Gastrocnemius medialis (tissue), 4 donors: Measurements from ENCODE around the gene PLEKHA4. TPM values are rescaled to one million over a fixed set of nuclear protein-coding genes. Genes with fewer than 3 reads are reported as not detected.
A peak's percentile ranks its signal among the peaks of the same experiment; 100 is the strongest.

Experiments
- ATAC-seq, 2 donors: fragments of 150-250 bp; one replicate each; pipeline ENCODE4 v1.9.1; 2016
- DNase-seq, 2 donors: peaks; one replicate each; pipeline ENCODE4 v3.0.0-alpha.2; 2019
- H3K27ac ChIP-seq, 4 donors: fragments of 200-600 bp; sonication (generic); 1 replicate in 1 of 4; 2 replicates in 3 of 4; pipeline ENCODE4 v1.5.1; 2016 to 2018; ENCODE audit warnings: mild to moderate bottlenecking in 2 of 4, moderate library complexity in 1 of 4
- H3K27me3 ChIP-seq, 3 donors: fragments of 200-600 bp; sonication (generic) in 2 of 3; 1 replicate in 1 of 3; 2 replicates in 2 of 3; pipeline versions ENCODE4 v1.5.1 to v1.6.0; 2016 to 2019; ENCODE audit warnings: mild to moderate bottlenecking in 1 of 3, moderate library complexity in 1 of 3
- H3K36me3 ChIP-seq, 2 donors: fragments of 200-600 bp; sonication (generic) in 1 of 2; one replicate each; pipeline ENCODE4 v1.5.1; 2017 to 2018
- H3K4me1 ChIP-seq, 2 donors: fragments of 200-600 bp; sonication (generic) in 1 of 2; one replicate each; pipeline ENCODE4 v1.5.1; 2016 to 2017; ENCODE audit warnings: mild to moderate bottlenecking in 2 of 2
- H3K4me3 ChIP-seq, 4 donors: fragments of 200-600 bp; sonication (generic) in 3 of 4; 1 replicate in 1 of 4; 2 replicates in 3 of 4; pipeline ENCODE4 v1.5.1; 2016 to 2019; ENCODE audit warnings: mild to moderate bottlenecking in 2 of 4
- H3K9me3 ChIP-seq, 3 donors: fragments of 200-600 bp; sonication (generic) in 2 of 3; 1 replicate in 1 of 3; 2 replicates in 2 of 3; pipeline ENCODE4 v1.5.1; 2016 to 2019
- POLR2A ChIP-seq, 2 donors: fragments of 450-650 bp; IDR thresholded peaks; one replicate each; pipeline ENCODE4 v1.6.1; 2017; ENCODE audit warnings: antibody characterized with exemption in 2 of 2, mild to moderate bottlenecking in 2 of 2, moderate library complexity in 2 of 2
- in situ Hi-C, 4 donors: fragments of 200-750 bp; cut with MboI; loops; one replicate each; pipeline versions ENCODE4 v1.15.0 to v1.8.0; 2017; ENCODE audit warnings: low sequenced_read_pairs in 4 of 4
- intact Hi-C: fragments of 100-400 bp; cut with DNase I; formaldehyde crosslinking; loops from one replicate; pipeline ENCODE4 v1.15.1; 2023; ENCODE audit warnings: low total_unique reads
- total RNA-seq, 4 donors: library from RNA; depleted of rRNA; stranded (reverse); fragments of >200 nt; gene quantifications; one replicate each; pipeline versions ENCODE4 v1.1.0 to v1.2.3, GENCODE V29; 2016
- TF ChIP-seq, protein P1 (sequence below), 5 experiments: fragments of 450-650 bp in 3 of 5; fragments of 200-600 bp in 2 of 5; sonication (generic) in 2 of 5; IDR thresholded peaks in 4 of 5; conservative IDR thresholded peaks in 1 of 5; 1 replicate in 4 of 5; 2 replicates in 1 of 5; pipeline ENCODE4 v1.5.1; 2016 to 2019; ENCODE audit warnings: antibody characterized with exemption in 5 of 5, mild to moderate bottlenecking in 3 of 5, moderate library complexity in 3 of 5

The PLEKHA4 gene
- total RNA-seq, 4 donors from 2014 or later, result 3.4 to 9.7 (median 6.3) TPM

- intact Hi-C loops, result loop anchor here (5.0 kb wide), 2 partner anchors 171 to 256 kb away; partner anchors contain the start of gene FTL
- ATAC-seq, result no peak
- H3K4me3 ChIP-seq, result no peak overlapping the region
- peak overlapping the region; percentile 83 to 90 (median 86) for H3K27ac ChIP-seq
- H3K36me3 ChIP-seq, result no peaks in the 10 kb centered on the region
- H3K4me1 ChIP-seq, result peaks cover 0 to 4% of the 10 kb centered on the region in 2 donors
- DNase-seq, result no peak
- in situ Hi-C loops, result no loop called here
- no peaks in the 10 kb centered on the region for H3K9me3 ChIP-seq
- TF ChIP-seq POLR2A (IDR thresholded peaks at IDR 0.05), result no peak
- TF ChIP-seq, protein P1, sequence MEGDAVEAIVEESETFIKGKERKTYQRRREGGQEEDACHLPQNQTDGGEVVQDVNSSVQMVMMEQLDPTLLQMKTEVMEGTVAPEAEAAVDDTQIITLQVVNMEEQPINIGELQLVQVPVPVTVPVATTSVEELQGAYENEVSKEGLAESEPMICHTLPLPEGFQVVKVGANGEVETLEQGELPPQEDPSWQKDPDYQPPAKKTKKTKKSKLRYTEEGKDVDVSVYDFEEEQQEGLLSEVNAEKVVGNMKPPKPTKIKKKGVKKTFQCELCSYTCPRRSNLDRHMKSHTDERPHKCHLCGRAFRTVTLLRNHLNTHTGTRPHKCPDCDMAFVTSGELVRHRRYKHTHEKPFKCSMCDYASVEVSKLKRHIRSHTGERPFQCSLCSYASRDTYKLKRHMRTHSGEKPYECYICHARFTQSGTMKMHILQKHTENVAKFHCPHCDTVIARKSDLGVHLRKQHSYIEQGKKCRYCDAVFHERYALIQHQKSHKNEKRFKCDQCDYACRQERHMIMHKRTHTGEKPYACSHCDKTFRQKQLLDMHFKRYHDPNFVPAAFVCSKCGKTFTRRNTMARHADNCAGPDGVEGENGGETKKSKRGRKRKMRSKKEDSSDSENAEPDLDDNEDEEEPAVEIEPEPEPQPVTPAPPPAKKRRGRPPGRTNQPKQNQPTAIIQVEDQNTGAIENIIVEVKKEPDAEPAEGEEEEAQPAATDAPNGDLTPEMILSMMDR (IDR thresholded peaks at IDR 0.05 in 4 of 5, conservative IDR thresholded peaks at IDR 0.05 in 1 of 5), result no peak
- H3K27me3 ChIP-seq, result no peaks in the 10 kb centered on the region
Observed at GRCh38 chr19:48796298-48797083, 71.9 kb downstream of the PLEKHA4 start.

DNA sequence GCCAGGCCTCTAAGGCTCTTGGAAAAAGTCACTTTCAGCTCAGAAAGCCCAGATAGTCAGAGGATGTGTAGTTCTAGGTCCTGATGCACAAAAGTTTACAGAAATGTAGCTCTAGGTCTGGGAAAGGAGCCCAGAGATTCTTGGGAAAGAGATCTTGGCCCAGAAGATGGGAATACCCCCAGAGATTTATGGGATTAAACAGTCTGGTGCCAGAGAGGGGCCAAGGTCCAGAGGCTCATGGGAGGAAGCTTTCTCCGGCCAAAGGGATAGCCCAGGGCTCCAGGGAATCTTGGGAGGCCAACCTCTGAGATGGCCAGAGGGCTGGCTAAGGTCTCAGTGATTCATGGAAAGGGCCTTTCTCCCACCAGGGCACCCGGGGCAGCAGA is 72.7 kb downstream of the PLEKHA4 start:
- H3K27me3 ChIP-seq, result no peaks in the 10 kb centered on the region
- intact Hi-C loops, result loop anchor here (1.0 to 5.0 kb wide), 4 partner anchors 15 to 257 kb away; partner anchors contain the start of genes BCAT2 and FTL
- TF ChIP-seq, protein P1 (IDR thresholded peaks at IDR 0.05 in 4 of 5, conservative IDR thresholded peaks at IDR 0.05 in 1 of 5), result no peak
- TF ChIP-seq POLR2A (IDR thresholded peaks at IDR 0.05), result no peak
- DNase-seq, result peak in 1 of 2 donors; percentile 55
- H3K27ac ChIP-seq, result peak overlapping the region; percentile 83 to 90 (median 86)
- peaks cover 0 to 4% of the 10 kb centered on the region in 2 donors for H3K4me1 ChIP-seq
- peak; percentile 31 to 33 for ATAC-seq
- H3K36me3 ChIP-seq, result no peaks in the 10 kb centered on the region
- in situ Hi-C loops, result no loop called here
- no peaks in the 10 kb centered on the region for H3K9me3 ChIP-seq
- no peak overlapping the region for H3K4me3 ChIP-seq

DNA sequence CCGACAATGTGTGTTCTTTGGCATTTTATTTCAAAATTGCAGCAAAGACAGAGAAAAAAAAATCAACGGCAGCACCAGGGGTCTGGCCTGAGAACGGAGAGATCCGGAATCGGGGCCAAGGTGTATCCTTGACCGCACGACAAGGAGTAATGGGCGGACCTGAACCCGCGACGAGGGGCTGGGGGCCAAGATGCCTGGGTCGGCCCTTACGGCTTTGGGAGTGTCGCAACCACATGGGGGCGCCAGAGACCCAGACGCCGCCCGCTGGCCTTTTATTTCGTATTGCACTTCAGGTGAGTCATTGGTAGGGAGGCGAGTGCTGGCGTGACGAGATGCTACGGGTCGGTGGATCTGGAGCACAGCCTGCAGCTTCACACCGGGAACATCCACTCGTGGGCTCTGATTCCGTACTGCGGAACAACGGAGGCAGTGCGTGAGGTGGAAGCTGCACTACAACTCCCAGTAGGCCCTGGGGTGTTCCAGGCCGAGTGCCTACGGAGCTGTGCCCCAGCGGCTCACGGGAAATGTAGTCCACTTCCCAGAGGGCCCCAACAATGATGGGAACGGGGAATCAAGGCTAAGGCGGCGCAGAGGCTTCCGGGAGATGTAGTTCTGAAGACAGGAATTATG is 73.2 kb downstream of the PLEKHA4 start:
- no peak for TF ChIP-seq POLR2A (IDR thresholded peaks at IDR 0.05)
- TF ChIP-seq, protein P1 (IDR thresholded peaks at IDR 0.05 in 4 of 5, conservative IDR thresholded peaks at IDR 0.05 in 1 of 5), result peak; percentile 98 to 99 (median 99)
- Histone ChIP-seq H3K27ac (peak overlapping the region; percentile 83 to 90 (median 86)), H3K4me1 (peaks cover 0 to 4% of the 10 kb centered on the region in 2 donors), H3K36me3 (no peaks in the 10 kb centered on the region), H3K27me3 (no peaks in the 10 kb centered on the region), H3K9me3 (no peaks in the 10 kb centered on the region), H3K4me3 (peak overlapping the region; percentile 46 to 56 (median 51))
- ATAC-seq (peak; percentile 97 to 98), DNase-seq (peak; percentile 90 to 93)
- in situ Hi-C loops, result no loop called here
- intact Hi-C loops, result loop anchor here (1.0 to 5.0 kb wide), 4 partner anchors 16 to 257 kb away; partner anchors contain the start of genes BCAT2 and FTL

DNA sequence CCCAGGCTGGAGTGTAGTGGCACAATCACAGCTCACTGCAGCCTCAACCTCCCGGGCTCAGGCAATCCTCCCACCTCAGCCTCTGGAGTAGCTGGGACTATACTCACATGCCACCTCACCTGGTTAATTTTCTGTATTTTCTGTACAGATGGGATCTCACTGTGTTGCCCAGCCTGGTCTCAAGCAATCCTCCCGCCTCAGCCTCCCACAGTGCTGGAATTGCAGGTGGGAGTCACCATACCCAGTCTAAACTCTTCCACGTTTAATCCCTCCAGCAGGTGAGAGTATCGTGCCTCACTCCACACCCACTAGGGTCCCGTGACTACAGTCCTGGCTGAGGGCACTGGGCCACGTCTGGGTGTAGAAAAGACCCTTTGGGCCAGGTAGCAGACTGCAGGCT is 74.1 kb downstream of the PLEKHA4 start:
- Histone ChIP-seq H3K36me3 (no peaks in the 10 kb centered on the region), H3K4me3 (no peak overlapping the region), H3K4me1 (peaks cover 0 to 4% of the 10 kb centered on the region in 2 donors), H3K27me3 (no peaks in the 10 kb centered on the region), H3K27ac (peak overlapping the region; percentile 83 to 90 (median 86)), H3K9me3 (no peaks in the 10 kb centered on the region)
- ATAC-seq, result no peak
- TF ChIP-seq, protein P1 (IDR thresholded peaks at IDR 0.05 in 4 of 5, conservative IDR thresholded peaks at IDR 0.05 in 1 of 5), result no peak
- no peak for TF ChIP-seq POLR2A (IDR thresholded peaks at IDR 0.05)
- intact Hi-C loops, result loop anchor here (2.0 kb wide), 1 partner anchor 17 kb away; the partner anchor contains the start of gene BCAT2
- in situ Hi-C loops, result loop anchor here (5.0 kb wide), 2 partner anchors 38 to 48 kb away; no protein-coding TSS in a partner anchor
- no peak for DNase-seq
